DOHH2 (cell line): ENCODE results near the gene ANTXR2.

Source experiments
- EZH2phosphoT487 ChIP-seq: fragments of 200-600 bp; sonication (generic); IDR thresholded peaks from 2 replicates; pipeline ENCODE4 v1.6.1; 2017; ENCODE audit warnings: borderline replicate concordance, mild to moderate bottlenecking, antibody characterized with exemption, low read length, moderate library complexity, mixed read lengths
- TF ChIP-seq, protein P1 (sequence below): fragments of 200-600 bp; sonication (generic); IDR thresholded peaks from one replicate; pipeline ENCODE4 v1.5.1; 2014; ENCODE audit warnings: antibody characterized with exemption, mild to moderate bottlenecking, low read depth, low read length; ENCODE audit not compliant: poor library complexity, severe bottlenecking

DNA sequence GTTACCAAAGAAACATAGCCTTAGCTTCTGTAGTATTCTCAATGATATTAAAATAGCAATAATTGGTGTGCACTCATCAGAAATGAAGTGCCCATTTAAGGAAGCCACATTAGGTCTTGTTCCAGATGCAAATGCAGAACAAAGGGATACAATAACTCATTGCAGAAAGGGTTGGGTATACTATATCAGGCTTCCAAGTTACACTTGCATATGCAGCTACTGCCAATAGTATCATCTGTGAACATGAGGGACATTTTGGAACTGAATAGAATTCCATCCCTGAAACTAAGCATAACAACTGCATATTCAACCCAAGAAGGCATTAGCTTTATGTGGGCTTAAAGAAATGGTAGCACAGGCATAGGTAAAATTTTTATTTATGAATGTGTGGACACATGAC lies 167.8 kb downstream of the ANTXR2 start:
- TF ChIP-seq, protein P1, sequence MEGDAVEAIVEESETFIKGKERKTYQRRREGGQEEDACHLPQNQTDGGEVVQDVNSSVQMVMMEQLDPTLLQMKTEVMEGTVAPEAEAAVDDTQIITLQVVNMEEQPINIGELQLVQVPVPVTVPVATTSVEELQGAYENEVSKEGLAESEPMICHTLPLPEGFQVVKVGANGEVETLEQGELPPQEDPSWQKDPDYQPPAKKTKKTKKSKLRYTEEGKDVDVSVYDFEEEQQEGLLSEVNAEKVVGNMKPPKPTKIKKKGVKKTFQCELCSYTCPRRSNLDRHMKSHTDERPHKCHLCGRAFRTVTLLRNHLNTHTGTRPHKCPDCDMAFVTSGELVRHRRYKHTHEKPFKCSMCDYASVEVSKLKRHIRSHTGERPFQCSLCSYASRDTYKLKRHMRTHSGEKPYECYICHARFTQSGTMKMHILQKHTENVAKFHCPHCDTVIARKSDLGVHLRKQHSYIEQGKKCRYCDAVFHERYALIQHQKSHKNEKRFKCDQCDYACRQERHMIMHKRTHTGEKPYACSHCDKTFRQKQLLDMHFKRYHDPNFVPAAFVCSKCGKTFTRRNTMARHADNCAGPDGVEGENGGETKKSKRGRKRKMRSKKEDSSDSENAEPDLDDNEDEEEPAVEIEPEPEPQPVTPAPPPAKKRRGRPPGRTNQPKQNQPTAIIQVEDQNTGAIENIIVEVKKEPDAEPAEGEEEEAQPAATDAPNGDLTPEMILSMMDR: no peak
- TF ChIP-seq EZH2phosphoT487: no peak
